Measurements from ENCODE around the gene EDDM3A.
"Not testable (repeated sequence)": the region's sequence is repeated elsewhere in the genome, so short reads cannot be mapped to it uniquely, and the experiment has no call there.

The EDDM3A gene

GRCh38 chr14:20754308-20754707 lies 8.6 kb downstream of the EDDM3A start:
- Histone ChIP-seq H2AFZ (ENCODE audit: low read depth) (no peak overlapping the region), H3K36me3 (ENCODE audit: insufficient read depth) (no peaks in the 10 kb centered on the region), H3K4me2 (no peak overlapping the region), H4K20me1 (ENCODE audit: insufficient read depth) (no peaks in the 10 kb centered on the region), H3K4me3 (IDR thresholded peaks at IDR 0.05; ENCODE audit: insufficient read depth, low read depth, low read length) (no peak overlapping the region), H3K27ac (no peak overlapping the region), H3K79me2 (ENCODE audit: insufficient read depth, low read depth) (no peaks in the 10 kb centered on the region), H3K4me1 (ENCODE audit: low read depth, poor library complexity, severe bottlenecking) (no peaks in the 10 kb centered on the region), H3K9ac (no peak overlapping the region), H3K27me3 (ENCODE audit: insufficient read depth, low read depth) (no peaks in the 10 kb centered on the region)
- TF ChIP-seq CTCF (conservative IDR thresholded peaks at IDR 0.05; ENCODE audit: low read depth, low read length): no peak

- no peak overlapping the region for H3K4me2 ChIP-seq
- H3K4me3 ChIP-seq (IDR thresholded peaks at IDR 0.05; ENCODE audit: insufficient read depth, low read depth, low read length): no peak overlapping the region
- no peaks in the 10 kb centered on the region for H3K4me1 ChIP-seq (ENCODE audit: low read depth, poor library complexity, severe bottlenecking)
- H3K36me3 ChIP-seq (ENCODE audit: insufficient read depth): no peaks in the 10 kb centered on the region
- H3K9ac ChIP-seq: no peak overlapping the region
- no peak overlapping the region for H2AFZ ChIP-seq (ENCODE audit: low read depth)
- H3K27ac ChIP-seq: no peak overlapping the region
- H3K79me2 ChIP-seq (ENCODE audit: insufficient read depth, low read depth): no peaks in the 10 kb centered on the region
- H3K27me3 ChIP-seq (ENCODE audit: insufficient read depth, low read depth): no peaks in the 10 kb centered on the region
- no peaks in the 10 kb centered on the region for H4K20me1 ChIP-seq (ENCODE audit: insufficient read depth)
- TF ChIP-seq CTCF (conservative IDR thresholded peaks at IDR 0.05; ENCODE audit: low read depth, low read length): no peak
These were observed 9.3 kb downstream of the EDDM3A start for GRCh38 chr14:20755037-20755436.

GRCh38 chr14:20757965-20758364 lies 12.3 kb downstream of the EDDM3A start:
- no peak overlapping the region for H2AFZ ChIP-seq (ENCODE audit: low read depth)
- no peaks in the 10 kb centered on the region for H3K36me3 ChIP-seq (ENCODE audit: insufficient read depth)
- H3K79me2 ChIP-seq (ENCODE audit: insufficient read depth, low read depth): no peaks in the 10 kb centered on the region
- H3K9ac ChIP-seq: no peak overlapping the region
- no peak overlapping the region for H3K4me3 ChIP-seq (IDR thresholded peaks at IDR 0.05; ENCODE audit: insufficient read depth, low read depth, low read length)
- no peaks in the 10 kb centered on the region for H4K20me1 ChIP-seq (ENCODE audit: insufficient read depth)
- H3K4me2 ChIP-seq: no peak overlapping the region
- H3K27ac ChIP-seq: no peak overlapping the region
- no peaks in the 10 kb centered on the region for H3K27me3 ChIP-seq (ENCODE audit: insufficient read depth, low read depth)
- TF ChIP-seq CTCF (conservative IDR thresholded peaks at IDR 0.05; ENCODE audit: low read depth, low read length): no peak
- no peaks in the 10 kb centered on the region for H3K4me1 ChIP-seq (ENCODE audit: low read depth, poor library complexity, severe bottlenecking)

- not testable (repeated sequence) for H3K79me2 ChIP-seq (ENCODE audit: insufficient read depth, low read depth); H3K27ac ChIP-seq
These were observed 13.8 kb downstream of the EDDM3A start for GRCh38 chr14:20759465-20759864.

GRCh38 chr14:20760950-20761349 lies 15.3 kb downstream of the EDDM3A start:
- Histone ChIP-seq H3K4me1 (ENCODE audit: low read depth, poor library complexity, severe bottlenecking) (no peaks in the 10 kb centered on the region), H3K4me3 (IDR thresholded peaks at IDR 0.05; ENCODE audit: insufficient read depth, low read depth, low read length) (no peak overlapping the region), H3K27ac (no peak overlapping the region), H3K9ac (no peak overlapping the region), H3K27me3 (ENCODE audit: insufficient read depth, low read depth) (no peaks in the 10 kb centered on the region), H3K79me2 (ENCODE audit: insufficient read depth, low read depth) (no peaks in the 10 kb centered on the region), H3K36me3 (ENCODE audit: insufficient read depth) (no peaks in the 10 kb centered on the region), H2AFZ (ENCODE audit: low read depth) (no peak overlapping the region), H4K20me1 (ENCODE audit: insufficient read depth) (no peaks in the 10 kb centered on the region), H3K4me2 (no peak overlapping the region)
- no peak for TF ChIP-seq CTCF (conservative IDR thresholded peaks at IDR 0.05; ENCODE audit: low read depth, low read length)

More at GRCh38 chr14:20759465-20759864, 13.8 kb downstream of the EDDM3A start:
- not testable (repeated sequence) for H3K9ac ChIP-seq; H4K20me1 ChIP-seq (ENCODE audit: insufficient read depth); H3K27me3 ChIP-seq (ENCODE audit: insufficient read depth, low read depth); H3K4me2 ChIP-seq; H3K4me3 ChIP-seq (IDR thresholded peaks at IDR 0.05; ENCODE audit: insufficient read depth, low read depth, low read length); H2AFZ ChIP-seq (ENCODE audit: low read depth); H3K4me1 ChIP-seq (ENCODE audit: low read depth, poor library complexity, severe bottlenecking); H3K36me3 ChIP-seq (ENCODE audit: insufficient read depth)

Data from KMS-11 (cell line).